ENCODE results near the gene PRMT3.
"Not testable (repeated sequence)": the region's sequence is repeated elsewhere in the genome, so short reads cannot be mapped to it uniquely, and the experiment has no call there.

- TF ChIP-seq POLR2A (IDR thresholded peaks at IDR 0.05; ENCODE audit: low read depth, low read length); CTCF (IDR thresholded peaks at IDR 0.05; ENCODE audit: extremely low read depth in 1 of 2, insufficient read depth in 1 of 2, low read depth in 1 of 2, low read length in 2 of 2); JUN (IDR thresholded peaks at IDR 0.05; ENCODE audit: borderline replicate concordance, insufficient read depth, insufficient read length, low read depth); POLR2AphosphoS5 (IDR thresholded peaks at IDR 0.05; ENCODE audit: insufficient read depth, low read depth, low read length); FOS (IDR thresholded peaks at IDR 0.05; ENCODE audit: borderline replicate concordance, insufficient read depth, low read length); MAX (IDR thresholded peaks at IDR 0.05; ENCODE audit: insufficient read depth, insufficient read length); EZH2 (IDR thresholded peaks at IDR 0.05; ENCODE audit: borderline replicate concordance, low read depth, low read length, severe bottlenecking); GATA2 (IDR thresholded peaks at IDR 0.05; ENCODE audit: insufficient read depth, insufficient read length, low read depth, low read length); MYC (IDR thresholded peaks at IDR 0.05; ENCODE audit: low read depth, low read length): not testable (repeated sequence)
Observed at GRCh38 chr11:20385996-20386395, 1.5 kb upstream of the PRMT3 start.
